Measurements from ENCODE around the gene TAF4.

- TF ChIP-seq POLR2A (IDR thresholded peaks at IDR 0.05) = no peak
- no peak for TF ChIP-seq CTCF (IDR thresholded peaks at IDR 0.05)
Observed at GRCh38 chr20:61931476-61932198, 134.0 kb downstream of the TAF4 start.

Measured in testis (tissue), 2 donors.